Measurements from ENCODE around the gene PRDM2. TPM values are rescaled to one million over a fixed set of nuclear protein-coding genes. Genes with fewer than 3 reads are reported as not detected.

Gene PRDM2
- total RNA-seq, 4 donors from 2014 or later = 32.6 to 48.1 (median 38.0) TPM

- no peak for TF ChIP-seq CTCF (IDR thresholded peaks at IDR 0.05; ENCODE audit: low read depth)
Measured at GRCh38 chr1:13784971-13785370, 85.0 kb downstream of the PRDM2 start.

GRCh38 chr1:13786541-13786940, 86.6 kb downstream of the PRDM2 start:
- TF ChIP-seq CTCF (IDR thresholded peaks at IDR 0.05; ENCODE audit: low read depth) = no peak

- no peak for TF ChIP-seq CTCF (IDR thresholded peaks at IDR 0.05; ENCODE audit: low read depth)
Measured at GRCh38 chr1:13788795-13789194, 88.8 kb downstream of the PRDM2 start.

GRCh38 chr1:13790290-13791030, 90.5 kb downstream of the PRDM2 start:
- TF ChIP-seq CTCF (IDR thresholded peaks at IDR 0.05; ENCODE audit: low read depth) = no peak

GRCh38 chr1:13792419-13792818, 92.4 kb downstream of the PRDM2 start:
- no peak for TF ChIP-seq CTCF (IDR thresholded peaks at IDR 0.05; ENCODE audit: low read depth)

GRCh38 chr1:13793088-13793730, 93.2 kb downstream of the PRDM2 start:
- TF ChIP-seq CTCF (IDR thresholded peaks at IDR 0.05; ENCODE audit: low read depth) = no peak
